ENCODE measurements around the gene TMTC1.

The TMTC1 gene

DNA sequence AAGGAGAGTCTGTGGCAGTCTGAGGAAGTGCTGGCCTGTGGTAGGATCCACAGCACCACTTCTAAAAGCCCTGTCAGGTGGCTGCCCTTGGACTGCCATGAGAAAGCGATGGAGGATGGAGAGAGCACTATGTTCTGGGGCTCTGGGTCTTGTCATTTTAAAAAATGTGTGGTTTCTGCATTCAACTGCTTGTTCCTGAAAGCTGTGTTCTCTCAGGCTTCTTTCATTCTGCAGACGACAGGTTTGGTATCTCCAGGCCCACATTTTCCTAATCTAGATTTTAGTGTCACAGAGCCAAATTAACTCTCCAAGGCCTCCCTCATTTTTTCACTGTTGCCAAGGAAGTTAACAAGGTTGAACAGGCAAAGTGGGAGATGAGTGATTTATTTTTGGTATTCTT is 296.8 kb downstream of the TMTC1 start:
- TF ChIP-seq, protein P1, sequence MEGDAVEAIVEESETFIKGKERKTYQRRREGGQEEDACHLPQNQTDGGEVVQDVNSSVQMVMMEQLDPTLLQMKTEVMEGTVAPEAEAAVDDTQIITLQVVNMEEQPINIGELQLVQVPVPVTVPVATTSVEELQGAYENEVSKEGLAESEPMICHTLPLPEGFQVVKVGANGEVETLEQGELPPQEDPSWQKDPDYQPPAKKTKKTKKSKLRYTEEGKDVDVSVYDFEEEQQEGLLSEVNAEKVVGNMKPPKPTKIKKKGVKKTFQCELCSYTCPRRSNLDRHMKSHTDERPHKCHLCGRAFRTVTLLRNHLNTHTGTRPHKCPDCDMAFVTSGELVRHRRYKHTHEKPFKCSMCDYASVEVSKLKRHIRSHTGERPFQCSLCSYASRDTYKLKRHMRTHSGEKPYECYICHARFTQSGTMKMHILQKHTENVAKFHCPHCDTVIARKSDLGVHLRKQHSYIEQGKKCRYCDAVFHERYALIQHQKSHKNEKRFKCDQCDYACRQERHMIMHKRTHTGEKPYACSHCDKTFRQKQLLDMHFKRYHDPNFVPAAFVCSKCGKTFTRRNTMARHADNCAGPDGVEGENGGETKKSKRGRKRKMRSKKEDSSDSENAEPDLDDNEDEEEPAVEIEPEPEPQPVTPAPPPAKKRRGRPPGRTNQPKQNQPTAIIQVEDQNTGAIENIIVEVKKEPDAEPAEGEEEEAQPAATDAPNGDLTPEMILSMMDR (IDR thresholded peaks at IDR 0.05; ENCODE audit: control extremely low read depth, extremely low read depth, low read depth, missing control alignments): no peak
- ChIA-PET POLR2A (no interaction called here), CTCF (no interaction called here)
- no peak for DNase-seq (ENCODE audit: extremely low spot score)

DNA sequence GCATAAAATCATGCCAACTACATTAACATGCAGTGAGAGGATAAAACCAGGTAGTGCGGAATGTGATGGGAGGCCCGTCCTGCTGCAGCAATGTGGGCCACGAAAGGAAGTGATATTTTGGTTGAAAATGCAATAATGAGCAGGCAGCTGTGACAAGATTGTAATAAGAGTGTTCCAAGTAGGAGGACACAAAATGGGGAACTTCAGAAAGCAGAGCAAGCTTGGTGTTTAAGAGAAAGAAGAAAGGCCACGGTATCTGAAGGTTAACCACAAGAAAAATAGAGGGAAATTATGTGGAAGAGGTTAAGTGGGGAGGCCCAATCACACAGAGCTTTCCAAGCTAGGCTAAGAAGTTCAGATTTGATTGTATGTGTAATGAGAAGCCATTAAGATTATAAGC is 320.5 kb downstream of the TMTC1 start:
- POLR2A ChIA-PET: no interaction called here
- TF ChIP-seq, protein P1 (IDR thresholded peaks at IDR 0.05; ENCODE audit: control extremely low read depth, extremely low read depth, low read depth, missing control alignments): no peak
- DNase-seq (ENCODE audit: extremely low spot score): no peak
- CTCF ChIA-PET: interaction anchor here (0.8 kb wide), 1 partner anchor 12 kb away, joined by 4 read pairs; no protein-coding TSS in a partner anchor

DNA sequence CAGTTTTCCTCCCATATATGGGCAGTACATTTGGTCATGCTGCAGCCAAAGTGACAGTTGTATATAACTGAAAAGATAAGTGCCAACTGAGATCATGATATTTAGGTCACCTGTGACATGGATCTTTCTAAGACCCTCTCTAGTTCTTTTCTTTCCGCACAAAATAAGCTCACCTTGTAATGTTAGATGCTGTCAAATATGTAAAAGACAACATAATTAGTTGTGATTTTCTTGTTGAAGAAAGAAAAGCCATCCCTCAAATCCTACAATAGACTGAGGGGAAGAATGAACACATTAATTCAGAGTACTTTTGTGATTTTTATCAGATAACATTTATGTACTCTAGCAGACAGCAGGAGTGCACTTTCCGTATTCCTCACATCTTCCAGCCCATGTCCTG is 323.7 kb downstream of the TMTC1 start:
- POLR2A ChIA-PET: no interaction called here
- TF ChIP-seq, protein P1 (IDR thresholded peaks at IDR 0.05; ENCODE audit: control extremely low read depth, extremely low read depth, low read depth, missing control alignments): no peak
- CTCF ChIA-PET: no interaction called here
- no peak for DNase-seq (ENCODE audit: extremely low spot score)

DNA sequence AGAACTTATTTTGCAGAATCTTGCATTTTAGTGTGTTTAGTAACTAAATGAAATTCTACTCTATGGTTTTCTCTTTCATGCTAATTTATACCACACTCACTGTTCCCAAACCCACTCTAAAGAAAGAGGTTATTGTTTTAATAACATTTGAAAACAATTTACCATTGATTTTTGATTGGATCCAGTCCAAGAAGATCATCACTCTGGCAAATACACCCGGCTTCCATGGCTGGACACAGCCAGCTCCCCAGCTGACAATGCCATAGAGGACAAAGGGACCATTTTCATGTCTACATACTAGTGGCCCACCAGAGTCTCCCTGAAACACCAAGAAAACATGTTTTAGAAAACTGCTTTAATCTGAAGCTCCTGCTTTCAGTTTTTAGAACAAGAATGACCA is 328.7 kb downstream of the TMTC1 start:
- TF ChIP-seq, protein P1 (IDR thresholded peaks at IDR 0.05; ENCODE audit: control extremely low read depth, extremely low read depth, low read depth, missing control alignments): no peak
- CTCF ChIA-PET: interaction anchor here (1.2 kb wide), 1 partner anchor 22 kb away, joined by 3 read pairs; no protein-coding TSS in a partner anchor
- DNase-seq (ENCODE audit: extremely low spot score): no peak
- POLR2A ChIA-PET: no interaction called here

DNA sequence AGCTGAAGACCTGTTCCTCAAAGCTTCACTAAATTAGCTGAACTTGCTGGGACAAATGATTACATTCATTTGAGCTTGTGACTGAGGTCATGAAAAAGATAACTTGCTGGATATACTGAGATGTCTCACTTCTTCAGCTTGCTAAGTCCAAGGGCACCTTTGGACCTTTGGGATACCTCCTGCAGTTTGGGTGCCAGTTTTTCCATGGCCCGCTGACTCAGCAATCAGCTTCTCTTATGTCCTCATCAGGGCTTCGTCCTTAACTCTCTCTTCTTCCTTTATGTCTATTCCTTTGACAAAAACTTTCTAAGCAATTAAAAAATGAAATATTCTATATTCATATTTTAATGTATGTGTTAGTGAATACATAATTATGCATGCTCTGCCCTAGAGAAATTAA is 331.9 kb downstream of the TMTC1 start:
- POLR2A ChIA-PET: no interaction called here
- no peak for DNase-seq (ENCODE audit: extremely low spot score)
- TF ChIP-seq, protein P1 (IDR thresholded peaks at IDR 0.05; ENCODE audit: control extremely low read depth, extremely low read depth, low read depth, missing control alignments): no peak
- CTCF ChIA-PET: interaction anchor here (1.1 to 1.2 kb wide), 2 partner anchors 16 to 19 kb away, joined by 3 read pairs; no protein-coding TSS in a partner anchor
